Measurements from ENCODE around the gene SEMA3D. TPM values are rescaled to one million over a fixed set of nuclear protein-coding genes. Genes with fewer than 3 reads are reported as not detected.

Gene SEMA3D
- total and polyA plus RNA-seq, 2 donors (not counting 3 experiments of a cell fraction or from before 2014, with no cell fraction given): 9.9 to 10.3 TPM

- Histone ChIP-seq H3K4me3 (replicated peaks in 1 of 3; ENCODE audit: insufficient read depth in 1 of 3, low read depth in 1 of 3, low read length in 3 of 3) (no peak overlapping the region), H3K4me2 (ENCODE audit: insufficient read depth, low read length) (no peak overlapping the region), H3K36me3 (ENCODE audit: control insufficient read depth in 2 of 2, extremely low read depth in 1 of 2, insufficient read depth in 2 of 2, low read length in 2 of 2) (no peaks in the 10 kb centered on the region), H3K79me2 (ENCODE audit: control insufficient read depth, insufficient read depth, low read length) (no peaks in the 10 kb centered on the region), H3K27me3 (ENCODE audit: control insufficient read depth in 2 of 2, insufficient read depth in 2 of 2, low read length in 2 of 2) (no peaks in the 10 kb centered on the region), H3K9me1 (replicated peaks; ENCODE audit: control insufficient read depth, extremely low read depth, insufficient read depth, low read length) (no peaks in the 10 kb centered on the region), H3K27ac (ENCODE audit: insufficient read depth, low read depth, low read length) (no peak overlapping the region), H3K9me3 (replicated peaks; ENCODE audit: control insufficient read depth, insufficient read depth, low read length) (no peaks in the 10 kb centered on the region), H4K20me1 (replicated peaks; ENCODE audit: control insufficient read depth, extremely low read depth, insufficient read depth, low read length) (no peaks in the 10 kb centered on the region), H2AFZ (ENCODE audit: low read depth, low read length) (no peak overlapping the region), H3K4me1 (ENCODE audit: control insufficient read depth, extremely low read depth, insufficient read depth, low read length) (peaks cover 8% of the 10 kb centered on the region), H3K9ac (replicated peaks; ENCODE audit: extremely low read depth, insufficient read depth, low read length) (no peak overlapping the region)
- dilution Hi-C loops (cut with MboI; ENCODE audit: extremely low pct_ligation_motif_present, low sequenced_read_pairs) (no loop called here), intact Hi-C loops (cut with micrococcal nuclease) (no loop called here)
- CTCF ChIA-PET: interaction anchor here (0.9 kb wide), 1 partner anchor 16 kb away, joined by 3 read pairs; no protein-coding TSS in a partner anchor
- TF ChIP-seq JUN (IDR thresholded peaks at IDR 0.05; ENCODE audit: borderline replicate concordance, insufficient read depth, insufficient read length, low read depth) (no peak), EZH2 (IDR thresholded peaks at IDR 0.05; ENCODE audit: borderline replicate concordance, low read depth, low read length, severe bottlenecking) (no peak), CTCF (IDR thresholded peaks at IDR 0.05; ENCODE audit: extremely low read depth in 1 of 2, insufficient read depth in 1 of 2, low read depth in 1 of 2, low read length in 2 of 2) (no peak), POLR2A (IDR thresholded peaks at IDR 0.05; ENCODE audit: low read depth, low read length) (no peak), MYC (IDR thresholded peaks at IDR 0.05; ENCODE audit: low read depth, low read length) (no peak), POLR2AphosphoS5 (IDR thresholded peaks at IDR 0.05; ENCODE audit: insufficient read depth, low read depth, low read length) (no peak), FOS (IDR thresholded peaks at IDR 0.05; ENCODE audit: borderline replicate concordance, insufficient read depth, low read length) (no peak), GATA2 (IDR thresholded peaks at IDR 0.05; ENCODE audit: insufficient read depth, insufficient read length, low read depth, low read length) (no peak)
- TF ChIP-seq, protein P1, sequence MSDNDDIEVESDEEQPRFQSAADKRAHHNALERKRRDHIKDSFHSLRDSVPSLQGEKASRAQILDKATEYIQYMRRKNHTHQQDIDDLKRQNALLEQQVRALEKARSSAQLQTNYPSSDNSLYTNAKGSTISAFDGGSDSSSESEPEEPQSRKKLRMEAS (IDR thresholded peaks at IDR 0.05; ENCODE audit: insufficient read depth, insufficient read length): no peak
- POLR2A ChIA-PET: no interaction called here
- FAIRE-seq (no peak), DNase-seq (ENCODE audit: low read depth, low spot score) (no peak)
- no TSS peak for BruUV-seq (replicated peaks)
These were observed 240.3 kb downstream of the SEMA3D start for GRCh38 chr7:84946549-84946948.

Measured in endothelial cell of umbilical vein (primary cell).